ENCODE measurements around the gene P2RY6. TPM values are rescaled to one million over a fixed set of nuclear protein-coding genes. Genes with fewer than 3 reads are reported as not detected.

The P2RY6 gene
- total RNA-seq, 1 donor from 2014 or later = 0.74 TPM

GRCh38 chr11:73281796-73282660 is 9.9 kb downstream of the P2RY6 start:
- H3K4me3 Mint-ChIP-seq (ENCODE audit: unreplicated experiment) = no peak overlapping the region
- no peaks in the 10 kb centered on the region for H3K36me3 Mint-ChIP-seq (ENCODE audit: low read depth, unreplicated experiment)
- DNase-seq (ENCODE audit: low spot score) = no peak
- H3K27me3 Mint-ChIP-seq (ENCODE audit: unreplicated experiment) = peaks cover 22% of the 10 kb centered on the region
- H3K9me3 Mint-ChIP-seq (ENCODE audit: unreplicated experiment) = no peaks in the 10 kb centered on the region
- TF ChIP-seq, protein P1, sequence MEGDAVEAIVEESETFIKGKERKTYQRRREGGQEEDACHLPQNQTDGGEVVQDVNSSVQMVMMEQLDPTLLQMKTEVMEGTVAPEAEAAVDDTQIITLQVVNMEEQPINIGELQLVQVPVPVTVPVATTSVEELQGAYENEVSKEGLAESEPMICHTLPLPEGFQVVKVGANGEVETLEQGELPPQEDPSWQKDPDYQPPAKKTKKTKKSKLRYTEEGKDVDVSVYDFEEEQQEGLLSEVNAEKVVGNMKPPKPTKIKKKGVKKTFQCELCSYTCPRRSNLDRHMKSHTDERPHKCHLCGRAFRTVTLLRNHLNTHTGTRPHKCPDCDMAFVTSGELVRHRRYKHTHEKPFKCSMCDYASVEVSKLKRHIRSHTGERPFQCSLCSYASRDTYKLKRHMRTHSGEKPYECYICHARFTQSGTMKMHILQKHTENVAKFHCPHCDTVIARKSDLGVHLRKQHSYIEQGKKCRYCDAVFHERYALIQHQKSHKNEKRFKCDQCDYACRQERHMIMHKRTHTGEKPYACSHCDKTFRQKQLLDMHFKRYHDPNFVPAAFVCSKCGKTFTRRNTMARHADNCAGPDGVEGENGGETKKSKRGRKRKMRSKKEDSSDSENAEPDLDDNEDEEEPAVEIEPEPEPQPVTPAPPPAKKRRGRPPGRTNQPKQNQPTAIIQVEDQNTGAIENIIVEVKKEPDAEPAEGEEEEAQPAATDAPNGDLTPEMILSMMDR (IDR thresholded peaks at IDR 0.05; ENCODE audit: unreplicated experiment) = no peak
- peaks cover 1% of the 10 kb centered on the region for H3K4me1 Mint-ChIP-seq (ENCODE audit: unreplicated experiment)
- no peak overlapping the region for H3K27ac Mint-ChIP-seq (ENCODE audit: unreplicated experiment)

DNA sequence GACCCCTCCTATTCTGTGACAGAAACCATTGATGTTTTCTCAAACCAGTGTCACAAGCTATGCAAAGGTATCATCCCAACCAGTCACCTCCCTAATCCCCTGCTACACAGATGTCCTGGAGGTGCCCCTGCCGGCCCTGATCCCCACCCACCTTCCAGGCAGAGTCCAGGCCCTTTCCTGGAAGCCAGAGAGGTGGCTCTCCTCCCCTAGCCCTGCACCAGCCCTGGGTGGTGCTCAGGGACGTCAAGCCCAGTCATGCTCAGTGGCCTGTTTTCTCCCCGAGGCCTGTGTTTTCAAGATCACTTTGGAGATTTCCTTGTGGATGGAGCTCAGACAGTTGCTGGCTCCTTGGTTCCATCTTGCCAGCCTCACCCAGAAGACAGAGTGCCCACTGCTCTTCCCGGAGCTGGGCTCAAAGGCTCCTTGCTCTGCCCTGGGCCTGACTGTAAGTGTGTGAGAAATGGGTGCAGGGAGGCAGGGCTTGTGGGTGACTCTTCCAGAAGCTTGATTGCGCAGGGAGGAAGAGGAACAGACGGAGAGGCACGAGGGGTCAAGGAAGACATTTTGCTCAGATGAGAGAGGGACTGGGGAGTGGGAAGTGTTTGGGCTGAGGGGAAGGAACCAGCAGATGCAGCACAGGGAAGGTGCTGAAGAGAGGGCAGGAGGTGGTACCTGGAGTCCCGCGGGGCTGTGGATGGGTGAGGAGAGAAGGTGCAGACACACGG is 11.3 kb downstream of the P2RY6 start:
- peaks cover 10% of the 10 kb centered on the region for H3K4me1 Mint-ChIP-seq (ENCODE audit: unreplicated experiment)
- no peak overlapping the region for H3K4me3 Mint-ChIP-seq (ENCODE audit: unreplicated experiment)
- no peak for DNase-seq (ENCODE audit: low spot score)
- TF ChIP-seq, protein P1 (IDR thresholded peaks at IDR 0.05; ENCODE audit: unreplicated experiment) = no peak
- H3K27me3 Mint-ChIP-seq (ENCODE audit: unreplicated experiment) = peaks cover 21% of the 10 kb centered on the region
- no peaks in the 10 kb centered on the region for H3K9me3 Mint-ChIP-seq (ENCODE audit: unreplicated experiment)
- H3K36me3 Mint-ChIP-seq (ENCODE audit: low read depth, unreplicated experiment) = no peaks in the 10 kb centered on the region
- no peak overlapping the region for H3K27ac Mint-ChIP-seq (ENCODE audit: unreplicated experiment)

GRCh38 chr11:73284106-73284505 is 12.0 kb downstream of the P2RY6 start:
- peak overlapping the region; percentile 43 for H3K4me3 Mint-ChIP-seq (ENCODE audit: unreplicated experiment)
- H3K27ac Mint-ChIP-seq (ENCODE audit: unreplicated experiment) = no peak overlapping the region
- H3K4me1 Mint-ChIP-seq (ENCODE audit: unreplicated experiment) = peaks cover 17% of the 10 kb centered on the region

GRCh38 chr11:73285721-73286120 is 13.6 kb downstream of the P2RY6 start:
- no peaks in the 10 kb centered on the region for H3K36me3 Mint-ChIP-seq (ENCODE audit: low read depth, unreplicated experiment)
- no peaks in the 10 kb centered on the region for H3K9me3 Mint-ChIP-seq (ENCODE audit: unreplicated experiment)
- DNase-seq (ENCODE audit: low spot score) = no peak
- H3K4me1 Mint-ChIP-seq (ENCODE audit: unreplicated experiment) = peaks cover 20% of the 10 kb centered on the region
- H3K27ac Mint-ChIP-seq (ENCODE audit: unreplicated experiment) = no peak overlapping the region
- no peak overlapping the region for H3K4me3 Mint-ChIP-seq (ENCODE audit: unreplicated experiment)
- TF ChIP-seq, protein P1 (IDR thresholded peaks at IDR 0.05; ENCODE audit: unreplicated experiment) = no peak
- H3K27me3 Mint-ChIP-seq (ENCODE audit: unreplicated experiment) = peaks cover 22% of the 10 kb centered on the region

More at GRCh38 chr11:73284106-73284505, 12.0 kb downstream of the P2RY6 start:
- TF ChIP-seq, protein P1 (IDR thresholded peaks at IDR 0.05; ENCODE audit: unreplicated experiment) = no peak
- no peak for DNase-seq (ENCODE audit: low spot score)
- Mint-ChIP-seq H3K27me3 (ENCODE audit: unreplicated experiment) (peaks cover 22% of the 10 kb centered on the region), H3K9me3 (ENCODE audit: unreplicated experiment) (no peaks in the 10 kb centered on the region), H3K36me3 (ENCODE audit: low read depth, unreplicated experiment) (no peaks in the 10 kb centered on the region)
